ENCODE results near the gene PAFAH1B1. TPM values are rescaled to one million over a fixed set of nuclear protein-coding genes. Genes with fewer than 3 reads are reported as not detected.

PAFAH1B1 gene
- total and polyA plus RNA-seq, 2 experiments from 2014 or later = 69.9 to 71.7 TPM

GRCh38 chr17:2563543-2563942, 29.9 kb upstream of the PAFAH1B1 start (continued):
- TF ChIP-seq ZNF462 (CRISPR knock-in tag; IDR thresholded peaks at IDR 0.05) (no peak), ZNF331 (CRISPR knock-in tag; IDR thresholded peaks at IDR 0.05; ENCODE audit: low read depth) (no peak), EZH2 (IDR thresholded peaks at IDR 0.05; ENCODE audit: low read depth, unreplicated experiment) (no peak), CREB1 (CRISPR knock-in tag; IDR thresholded peaks at IDR 0.05; ENCODE audit: low read depth) (no peak), NANOG (IDR thresholded peaks at IDR 0.05; ENCODE audit: borderline replicate concordance) (no peak)
- TF ChIP-seq, protein P1, sequence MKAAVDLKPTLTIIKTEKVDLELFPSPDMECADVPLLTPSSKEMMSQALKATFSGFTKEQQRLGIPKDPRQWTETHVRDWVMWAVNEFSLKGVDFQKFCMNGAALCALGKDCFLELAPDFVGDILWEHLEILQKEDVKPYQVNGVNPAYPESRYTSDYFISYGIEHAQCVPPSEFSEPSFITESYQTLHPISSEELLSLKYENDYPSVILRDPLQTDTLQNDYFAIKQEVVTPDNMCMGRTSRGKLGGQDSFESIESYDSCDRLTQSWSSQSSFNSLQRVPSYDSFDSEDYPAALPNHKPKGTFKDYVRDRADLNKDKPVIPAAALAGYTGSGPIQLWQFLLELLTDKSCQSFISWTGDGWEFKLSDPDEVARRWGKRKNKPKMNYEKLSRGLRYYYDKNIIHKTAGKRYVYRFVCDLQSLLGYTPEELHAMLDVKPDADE (IDR thresholded peaks at IDR 0.05) = no peak

DNA sequence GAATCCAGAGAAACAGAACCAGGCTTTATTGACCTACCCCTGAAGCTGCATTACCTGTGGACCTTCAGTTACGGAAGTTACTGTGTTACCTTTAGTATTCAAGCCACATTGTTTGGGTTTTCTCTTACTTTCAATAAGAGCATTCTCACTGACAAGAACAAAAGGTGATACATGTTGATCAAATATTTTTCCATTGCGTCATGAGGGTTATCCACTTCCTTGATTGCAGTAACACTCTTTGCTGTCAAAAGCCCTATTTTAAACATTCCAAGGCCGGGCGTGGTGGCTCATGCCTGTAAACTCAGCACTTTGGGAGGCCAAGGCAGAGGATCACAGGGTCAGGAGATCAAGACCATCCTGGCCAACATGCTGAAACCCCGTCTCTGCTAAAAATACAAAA, 28.6 kb upstream of the PAFAH1B1 start:
- Histone ChIP-seq H3K4me3 (no peak overlapping the region), H3K4me2 (no peak overlapping the region), H3K79me2 (replicated peaks; ENCODE audit: insufficient read depth) (no peaks in the 10 kb centered on the region), H3K4me1 (ENCODE audit: insufficient read depth) (no peaks in the 10 kb centered on the region), H2AFZ (no peak overlapping the region), H3K27ac (ENCODE audit: low read depth) (no peak overlapping the region), H3K9me2 (ENCODE audit: insufficient read depth) (no peaks in the 10 kb centered on the region), H3K36me3 (ENCODE audit: insufficient read depth) (peaks cover 4% of the 10 kb centered on the region; the same call in 1 of the 2 replicates), H3K27me3 (ENCODE audit: insufficient read depth) (no peaks in the 10 kb centered on the region), H4K20me1 (replicated peaks; ENCODE audit: insufficient read depth) (no peaks in the 10 kb centered on the region), H3F3A (replicated peaks; ENCODE audit: low read depth) (0 out of 2 replicates have a peak, but pooled peaks cover 2% of the 10 kb centered on the region)
- H3K27me3 Mint-ChIP-seq (ENCODE audit: insufficient read depth, low read depth, poor library complexity) = peaks cover 6% of the 10 kb centered on the region
- no peak overlapping the region for H3K27ac Mint-ChIP-seq
- peaks cover 13% of the 10 kb centered on the region; the same call in 2 of the 3 replicates for H3K36me3 Mint-ChIP-seq (ENCODE audit: low read depth)
- H3K4me3 Mint-ChIP-seq = no peak overlapping the region
- DNase-seq (ENCODE audit: low spot score) (no peak), ATAC-seq (no peak)
- H3K4me1 Mint-ChIP-seq = no peaks in the 10 kb centered on the region
- H3K9me3 Mint-ChIP-seq = peaks cover 28% of the 10 kb centered on the region
- TF ChIP-seq, protein P2, sequence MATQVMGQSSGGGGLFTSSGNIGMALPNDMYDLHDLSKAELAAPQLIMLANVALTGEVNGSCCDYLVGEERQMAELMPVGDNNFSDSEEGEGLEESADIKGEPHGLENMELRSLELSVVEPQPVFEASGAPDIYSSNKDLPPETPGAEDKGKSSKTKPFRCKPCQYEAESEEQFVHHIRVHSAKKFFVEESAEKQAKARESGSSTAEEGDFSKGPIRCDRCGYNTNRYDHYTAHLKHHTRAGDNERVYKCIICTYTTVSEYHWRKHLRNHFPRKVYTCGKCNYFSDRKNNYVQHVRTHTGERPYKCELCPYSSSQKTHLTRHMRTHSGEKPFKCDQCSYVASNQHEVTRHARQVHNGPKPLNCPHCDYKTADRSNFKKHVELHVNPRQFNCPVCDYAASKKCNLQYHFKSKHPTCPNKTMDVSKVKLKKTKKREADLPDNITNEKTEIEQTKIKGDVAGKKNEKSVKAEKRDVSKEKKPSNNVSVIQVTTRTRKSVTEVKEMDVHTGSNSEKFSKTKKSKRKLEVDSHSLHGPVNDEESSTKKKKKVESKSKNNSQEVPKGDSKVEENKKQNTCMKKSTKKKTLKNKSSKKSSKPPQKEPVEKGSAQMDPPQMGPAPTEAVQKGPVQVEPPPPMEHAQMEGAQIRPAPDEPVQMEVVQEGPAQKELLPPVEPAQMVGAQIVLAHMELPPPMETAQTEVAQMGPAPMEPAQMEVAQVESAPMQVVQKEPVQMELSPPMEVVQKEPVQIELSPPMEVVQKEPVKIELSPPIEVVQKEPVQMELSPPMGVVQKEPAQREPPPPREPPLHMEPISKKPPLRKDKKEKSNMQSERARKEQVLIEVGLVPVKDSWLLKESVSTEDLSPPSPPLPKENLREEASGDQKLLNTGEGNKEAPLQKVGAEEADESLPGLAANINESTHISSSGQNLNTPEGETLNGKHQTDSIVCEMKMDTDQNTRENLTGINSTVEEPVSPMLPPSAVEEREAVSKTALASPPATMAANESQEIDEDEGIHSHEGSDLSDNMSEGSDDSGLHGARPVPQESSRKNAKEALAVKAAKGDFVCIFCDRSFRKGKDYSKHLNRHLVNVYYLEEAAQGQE (IDR thresholded peaks at IDR 0.05; ENCODE audit: unreplicated experiment) = no peak
- TF ChIP-seq, protein P1 (IDR thresholded peaks at IDR 0.05) = no peak
- TF ChIP-seq ZNF114 (CRISPR knock-in tag; IDR thresholded peaks at IDR 0.05) (no peak), STAT1 (IDR thresholded peaks at IDR 0.05; ENCODE audit: unreplicated experiment) (no peak), JUNB (IDR thresholded peaks at IDR 0.05; ENCODE audit: unreplicated experiment) (no peak), CREB1 (CRISPR knock-in tag; IDR thresholded peaks at IDR 0.05; ENCODE audit: low read depth) (no peak), POLR2AphosphoS5 (IDR thresholded peaks at IDR 0.05; ENCODE audit: low read depth) (no peak), EZH2phosphoT487 (IDR thresholded peaks at IDR 0.05; ENCODE audit: unreplicated experiment) (no peak), NANOG (IDR thresholded peaks at IDR 0.05; ENCODE audit: borderline replicate concordance) (no peak), EZH2 (IDR thresholded peaks at IDR 0.05; ENCODE audit: low read depth, unreplicated experiment) (no peak), ZNF331 (CRISPR knock-in tag; IDR thresholded peaks at IDR 0.05; ENCODE audit: low read depth) (no peak)

All from GM23338 (cell line).